ENCODE results near the gene LUM.

The LUM gene

GRCh38 chr12:91126516-91126915 lies 15.2 kb upstream of the LUM start:
- Histone ChIP-seq H3K27ac (ENCODE audit: low read depth, low read length) (no peak overlapping the region), H3K4me3 (ENCODE audit: low read length) (no peak overlapping the region), H3K9me3 (ENCODE audit: control insufficient read depth, insufficient read depth, low read length) (no peaks in the 10 kb centered on the region), H3K27me3 (ENCODE audit: control insufficient read depth, low read length) (no peaks in the 10 kb centered on the region), H3K9me2 (replicated peaks; ENCODE audit: control insufficient read depth, low read length) (no peaks in the 10 kb centered on the region), H3K4me1 (ENCODE audit: control insufficient read depth, low read length) (no peaks in the 10 kb centered on the region), H3K4me2 (ENCODE audit: low read length) (no peak overlapping the region), H3F3A (ENCODE audit: control insufficient read depth, insufficient read depth) (no peaks in the 10 kb centered on the region), H3K36me3 (ENCODE audit: control insufficient read depth, low read length) (no peaks in the 10 kb centered on the region), H4K20me1 (ENCODE audit: control insufficient read depth, insufficient read depth, low read depth, low read length) (no peaks in the 10 kb centered on the region), H3K79me2 (ENCODE audit: control insufficient read depth, low read length) (no peaks in the 10 kb centered on the region)
- no peak for TF ChIP-seq EZH2phosphoT487 (IDR thresholded peaks at IDR 0.05; ENCODE audit: borderline replicate concordance, low read length)
- no peak for TF ChIP-seq CTCF (IDR thresholded peaks at IDR 0.05; ENCODE audit: low read depth, low read length, poor library complexity, severe bottlenecking)

GRCh38 chr12:91123236-91123916 lies 12.1 kb upstream of the LUM start:
- H3K4me1 ChIP-seq (ENCODE audit: control insufficient read depth, low read length), result no peaks in the 10 kb centered on the region
- H3K79me2 ChIP-seq (ENCODE audit: control insufficient read depth, low read length), result no peaks in the 10 kb centered on the region
- H3K4me3 ChIP-seq (ENCODE audit: low read length), result no peak overlapping the region
- TF ChIP-seq CTCF (IDR thresholded peaks at IDR 0.05; ENCODE audit: low read depth, low read length, poor library complexity, severe bottlenecking), result no peak
- TF ChIP-seq EZH2phosphoT487 (IDR thresholded peaks at IDR 0.05; ENCODE audit: borderline replicate concordance, low read length), result no peak
- no peaks in the 10 kb centered on the region for H3K9me2 ChIP-seq (replicated peaks; ENCODE audit: control insufficient read depth, low read length)
- H3K27me3 ChIP-seq (ENCODE audit: control insufficient read depth, low read length), result no peaks in the 10 kb centered on the region
- no peak overlapping the region for H3K27ac ChIP-seq (ENCODE audit: low read depth, low read length)
- H3K9me3 ChIP-seq (ENCODE audit: control insufficient read depth, insufficient read depth, low read length), result no peaks in the 10 kb centered on the region
- H4K20me1 ChIP-seq (ENCODE audit: control insufficient read depth, insufficient read depth, low read depth, low read length), result no peaks in the 10 kb centered on the region
- H3K4me2 ChIP-seq (ENCODE audit: low read length), result no peak overlapping the region
- no peaks in the 10 kb centered on the region for H3K36me3 ChIP-seq (ENCODE audit: control insufficient read depth, low read length)
- H3F3A ChIP-seq (ENCODE audit: control insufficient read depth, insufficient read depth), result no peaks in the 10 kb centered on the region

GRCh38 chr12:91120781-91121180 lies 9.5 kb upstream of the LUM start:
- Histone ChIP-seq H4K20me1 (ENCODE audit: control insufficient read depth, insufficient read depth, low read depth, low read length) (no peaks in the 10 kb centered on the region), H3K4me3 (ENCODE audit: low read length) (no peak overlapping the region), H3K27ac (ENCODE audit: low read depth, low read length) (no peak overlapping the region), H3F3A (ENCODE audit: control insufficient read depth, insufficient read depth) (no peaks in the 10 kb centered on the region), H3K9me3 (ENCODE audit: control insufficient read depth, insufficient read depth, low read length) (no peaks in the 10 kb centered on the region), H3K4me2 (ENCODE audit: low read length) (no peak overlapping the region), H3K79me2 (ENCODE audit: control insufficient read depth, low read length) (no peaks in the 10 kb centered on the region), H3K36me3 (ENCODE audit: control insufficient read depth, low read length) (no peaks in the 10 kb centered on the region), H3K9me2 (replicated peaks; ENCODE audit: control insufficient read depth, low read length) (no peaks in the 10 kb centered on the region), H3K4me1 (ENCODE audit: control insufficient read depth, low read length) (no peaks in the 10 kb centered on the region), H3K27me3 (ENCODE audit: control insufficient read depth, low read length) (no peaks in the 10 kb centered on the region)
- TF ChIP-seq EZH2phosphoT487 (IDR thresholded peaks at IDR 0.05; ENCODE audit: borderline replicate concordance, low read length) (no peak), CTCF (IDR thresholded peaks at IDR 0.05; ENCODE audit: low read depth, low read length, poor library complexity, severe bottlenecking) (no peak)

Measured in DOHH2 (cell line).